Measurements from ENCODE around the gene AICDA. TPM values are rescaled to one million over a fixed set of nuclear protein-coding genes. Genes with fewer than 3 reads are reported as not detected.

AICDA gene
- total and polyA plus RNA-seq, 10 donors = 0.24 to 1.6 (median 0.78) TPM

DNA sequence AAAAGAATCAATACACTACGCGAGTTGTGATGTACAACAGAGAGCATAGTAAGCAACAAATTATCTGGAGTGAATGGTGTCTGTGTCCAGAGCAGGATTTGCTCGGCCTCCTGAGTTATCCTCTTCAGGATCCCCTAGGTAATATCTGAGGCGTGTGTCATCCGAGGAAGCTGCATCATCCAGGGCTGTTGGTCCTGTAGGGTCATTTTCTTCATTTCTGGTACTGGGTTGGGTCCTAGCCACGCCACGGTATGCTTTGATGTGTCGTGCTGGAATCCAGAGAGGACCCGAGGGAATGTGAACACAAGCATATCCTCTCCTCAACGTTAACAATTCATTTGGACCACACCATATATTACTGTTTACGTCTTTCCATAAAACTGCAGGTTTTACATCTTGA is 53.0 kb downstream of the AICDA start:
- no peak for TF ChIP-seq POLR2A (IDR thresholded peaks at IDR 0.05)
- TF ChIP-seq, protein P1, sequence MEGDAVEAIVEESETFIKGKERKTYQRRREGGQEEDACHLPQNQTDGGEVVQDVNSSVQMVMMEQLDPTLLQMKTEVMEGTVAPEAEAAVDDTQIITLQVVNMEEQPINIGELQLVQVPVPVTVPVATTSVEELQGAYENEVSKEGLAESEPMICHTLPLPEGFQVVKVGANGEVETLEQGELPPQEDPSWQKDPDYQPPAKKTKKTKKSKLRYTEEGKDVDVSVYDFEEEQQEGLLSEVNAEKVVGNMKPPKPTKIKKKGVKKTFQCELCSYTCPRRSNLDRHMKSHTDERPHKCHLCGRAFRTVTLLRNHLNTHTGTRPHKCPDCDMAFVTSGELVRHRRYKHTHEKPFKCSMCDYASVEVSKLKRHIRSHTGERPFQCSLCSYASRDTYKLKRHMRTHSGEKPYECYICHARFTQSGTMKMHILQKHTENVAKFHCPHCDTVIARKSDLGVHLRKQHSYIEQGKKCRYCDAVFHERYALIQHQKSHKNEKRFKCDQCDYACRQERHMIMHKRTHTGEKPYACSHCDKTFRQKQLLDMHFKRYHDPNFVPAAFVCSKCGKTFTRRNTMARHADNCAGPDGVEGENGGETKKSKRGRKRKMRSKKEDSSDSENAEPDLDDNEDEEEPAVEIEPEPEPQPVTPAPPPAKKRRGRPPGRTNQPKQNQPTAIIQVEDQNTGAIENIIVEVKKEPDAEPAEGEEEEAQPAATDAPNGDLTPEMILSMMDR (IDR thresholded peaks at IDR 0.05 in 8 of 11, conservative IDR thresholded peaks at IDR 0.05 in 3 of 11) = no peak
- TF ChIP-seq POLR2AphosphoS5 (IDR thresholded peaks at IDR 0.05) = no peak
- H3K9me3 ChIP-seq = peaks cover 0 to 31% (median 20%) of the 10 kb centered on the region in 8 donors
- H3K4me1 ChIP-seq = peaks cover 0 to 7% (median 0%) of the 10 kb centered on the region in 6 donors
- DNase-seq = no peak
- 86 to 95% (median 90%) methylated on average over 11 of the region's 11 CpGs for WGBS, 5 donors
- no peaks in the 10 kb centered on the region for H3K36me3 ChIP-seq
- intact Hi-C loops (cut with DNase I; ENCODE audit: low total_unique reads) = no loop called here
- no peak overlapping the region for H3K4me3 ChIP-seq
- H3K27ac ChIP-seq = no peak overlapping the region
- no peaks in the 10 kb centered on the region for H3K27me3 ChIP-seq (replicated peaks in 1 of 7)

DNA sequence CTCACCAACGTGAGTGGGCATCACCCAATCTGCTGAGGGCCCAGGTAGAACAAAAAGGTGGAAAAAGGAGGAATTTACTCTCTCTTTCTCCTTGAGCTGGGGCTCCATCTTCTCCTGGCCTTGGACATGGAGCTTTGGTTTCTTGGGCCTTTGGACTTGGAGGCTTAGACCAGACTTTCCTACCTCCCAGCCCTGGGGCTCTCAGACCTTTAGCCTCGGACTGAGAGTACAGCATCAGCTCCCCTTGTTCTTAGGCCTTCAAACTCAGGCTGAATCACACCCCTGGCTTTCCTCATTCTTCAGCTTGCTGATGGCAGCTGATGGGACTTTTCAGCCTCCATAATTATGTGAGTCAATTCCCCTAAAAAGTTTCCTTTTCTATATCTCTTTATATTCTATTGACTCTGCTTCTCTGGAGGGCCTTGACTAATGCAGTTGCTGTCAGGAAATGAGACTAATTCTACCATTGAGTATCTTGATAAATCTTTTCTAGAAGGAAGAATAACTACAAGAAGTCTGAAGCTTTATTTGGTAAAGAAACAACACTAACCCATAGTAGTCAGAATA is 56.0 kb downstream of the AICDA start:
- DNase-seq = no peak
- TF ChIP-seq POLR2AphosphoS5 (IDR thresholded peaks at IDR 0.05) = no peak
- TF ChIP-seq POLR2A (IDR thresholded peaks at IDR 0.05) = no peak
- TF ChIP-seq, protein P1 (IDR thresholded peaks at IDR 0.05 in 8 of 11, conservative IDR thresholded peaks at IDR 0.05 in 3 of 11) = no peak
- no peaks in the 10 kb centered on the region for H3K4me1 ChIP-seq
- peaks cover 0 to 5% (median 0%) of the 10 kb centered on the region in 8 donors for H3K9me3 ChIP-seq
- no peak overlapping the region for H3K27ac ChIP-seq
- WGBS, 5 donors = 84 to 98% (median 90%) methylated on average over 2 of the region's 2 CpGs
- no peaks in the 10 kb centered on the region for H3K27me3 ChIP-seq (replicated peaks in 1 of 7)
- H3K36me3 ChIP-seq = no peaks in the 10 kb centered on the region
- intact Hi-C loops (cut with DNase I; ENCODE audit: low total_unique reads) = no loop called here
- H3K4me3 ChIP-seq = no peak overlapping the region

DNA sequence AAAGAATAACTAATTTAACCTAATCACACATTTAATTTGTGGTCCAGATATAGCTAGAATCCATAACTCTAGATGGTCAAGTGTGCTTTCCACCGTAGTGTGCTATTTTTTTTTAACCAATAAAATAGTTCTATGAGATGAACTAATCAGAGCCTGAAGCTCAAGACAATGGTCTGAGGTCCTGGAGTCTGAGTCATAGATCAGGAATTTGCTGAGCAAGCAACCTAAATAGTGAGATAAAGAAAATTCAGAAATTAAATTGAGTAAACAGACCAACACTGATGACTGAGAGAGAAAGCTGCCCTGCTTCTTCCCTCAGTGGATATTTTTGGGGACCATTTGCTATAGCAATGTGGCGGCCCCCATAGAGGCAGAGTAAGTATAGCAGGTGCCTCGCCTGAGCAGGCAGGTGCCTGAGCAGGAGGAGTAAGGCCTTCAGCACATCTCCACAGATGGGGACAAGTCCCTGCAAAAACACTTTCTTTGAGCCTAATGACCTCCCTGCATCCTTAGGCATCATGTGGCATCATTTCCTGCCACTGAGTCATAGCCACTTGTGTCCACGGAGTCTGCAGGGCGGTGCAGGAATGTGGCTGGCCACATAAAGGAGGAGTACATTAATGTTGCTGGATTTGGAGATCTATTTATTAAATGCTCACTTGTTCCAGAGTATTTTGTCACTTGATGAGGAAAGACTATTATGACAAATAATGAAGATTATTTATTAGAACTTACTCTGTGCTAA is 58.0 kb downstream of the AICDA start:
- DNase-seq = no peak
- no peaks in the 10 kb centered on the region for H3K9me3 ChIP-seq
- no peak overlapping the region for H3K27ac ChIP-seq
- no peaks in the 10 kb centered on the region for H3K27me3 ChIP-seq (replicated peaks in 1 of 7)
- intact Hi-C loops (cut with DNase I; ENCODE audit: low total_unique reads) = no loop called here
- 78 to 87% (median 85%) methylated on average over 5 of the region's 5 CpGs for WGBS, 5 donors
- no peaks in the 10 kb centered on the region for H3K36me3 ChIP-seq
- peaks cover 0 to 5% (median 0%) of the 10 kb centered on the region in 6 donors for H3K4me1 ChIP-seq
- TF ChIP-seq POLR2A (IDR thresholded peaks at IDR 0.05) (no peak), POLR2AphosphoS5 (IDR thresholded peaks at IDR 0.05) (no peak)
- TF ChIP-seq, protein P1 (IDR thresholded peaks at IDR 0.05 in 8 of 11, conservative IDR thresholded peaks at IDR 0.05 in 3 of 11) = no peak
- H3K4me3 ChIP-seq = no peak overlapping the region

DNA sequence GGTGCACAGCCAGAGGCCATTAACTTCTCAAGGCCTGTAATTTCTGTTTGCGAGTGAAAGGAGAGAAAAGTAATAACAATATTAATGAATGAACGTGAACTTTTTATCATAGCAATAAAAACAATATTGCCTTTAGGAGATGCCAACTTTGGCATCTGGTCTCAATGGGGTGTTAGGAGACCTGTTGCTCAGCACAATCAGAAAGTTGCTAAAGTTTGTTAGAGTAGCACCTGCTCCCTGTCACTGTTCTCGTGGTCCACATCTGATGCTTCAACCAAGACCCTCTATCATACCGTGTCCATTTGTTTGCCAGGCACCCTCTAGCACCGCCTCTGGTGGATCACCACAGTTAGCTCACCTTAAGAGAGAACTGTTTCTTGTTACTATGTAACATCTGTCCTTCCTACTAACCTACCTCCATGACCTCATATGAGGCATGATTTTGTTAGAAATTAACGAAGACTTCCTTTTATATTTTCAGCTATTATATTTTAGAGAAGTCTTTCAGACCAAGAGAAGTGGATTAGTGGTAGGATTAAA is 59.5 kb downstream of the AICDA start:
- Histone ChIP-seq H3K27ac (no peak overlapping the region), H3K4me3 (no peak overlapping the region), H3K9me3 (no peaks in the 10 kb centered on the region), H3K36me3 (no peaks in the 10 kb centered on the region), H3K4me1 (peaks cover 0 to 5% (median 0%) of the 10 kb centered on the region in 6 donors), H3K27me3 (replicated peaks in 1 of 7) (peaks cover 0 to 8% (median 0%) of the 10 kb centered on the region in 7 donors)
- no peak for DNase-seq
- WGBS, 5 donors = 80 to 88% (median 82%) methylated on average over 6 of the region's 6 CpGs
- intact Hi-C loops (cut with DNase I; ENCODE audit: low total_unique reads) = no loop called here
- TF ChIP-seq POLR2AphosphoS5 (IDR thresholded peaks at IDR 0.05) (no peak), POLR2A (IDR thresholded peaks at IDR 0.05) (no peak)
- TF ChIP-seq, protein P1 (IDR thresholded peaks at IDR 0.05 in 8 of 11, conservative IDR thresholded peaks at IDR 0.05 in 3 of 11) = no peak

Data from spleen (tissue), 11 donors.